ENCODE measurements around the gene AUH. TPM values are rescaled to one million over a fixed set of nuclear protein-coding genes. Genes with fewer than 3 reads are reported as not detected.

AUH gene
- total RNA-seq, 1 donor from 2014 or later, result 8.8 TPM

- Mint-ChIP-seq H3K9me3 (ENCODE audit: low read depth) (no peaks in the 10 kb centered on the region), H3K36me3 (ENCODE audit: low read depth) (peaks cover 28% of the 10 kb centered on the region), H3K4me3 (ENCODE audit: unreplicated experiment) (no peak overlapping the region), H3K4me1 (ENCODE audit: low read depth) (no peaks in the 10 kb centered on the region), H3K27ac (ENCODE audit: unreplicated experiment) (no peak overlapping the region), H3K27me3 (ENCODE audit: low read depth) (no peaks in the 10 kb centered on the region)
- no peak for DNase-seq (ENCODE audit: low spot score)
- TF ChIP-seq CTCF (IDR thresholded peaks at IDR 0.05), result no peak
These were observed 69.9 kb downstream of the AUH start for GRCh38 chr9:91291866-91292265.

- Mint-ChIP-seq H3K27ac (ENCODE audit: unreplicated experiment) (no peak overlapping the region), H3K27me3 (ENCODE audit: low read depth) (no peaks in the 10 kb centered on the region), H3K36me3 (ENCODE audit: low read depth) (peaks cover 20% of the 10 kb centered on the region), H3K9me3 (ENCODE audit: low read depth) (peaks cover 2% of the 10 kb centered on the region), H3K4me3 (ENCODE audit: unreplicated experiment) (no peak overlapping the region), H3K4me1 (ENCODE audit: low read depth) (no peaks in the 10 kb centered on the region)
- no peak for TF ChIP-seq CTCF (IDR thresholded peaks at IDR 0.05)
- no peak for DNase-seq (ENCODE audit: low spot score)
These were observed 72.5 kb downstream of the AUH start for GRCh38 chr9:91289244-91289643.

GRCh38 chr9:91285729-91286353 lies 75.9 kb downstream of the AUH start:
- DNase-seq (ENCODE audit: low spot score), result no peak
- H3K27me3 Mint-ChIP-seq (ENCODE audit: low read depth), result no peaks in the 10 kb centered on the region
- no peaks in the 10 kb centered on the region for H3K4me1 Mint-ChIP-seq (ENCODE audit: low read depth)
- no peak for TF ChIP-seq CTCF (IDR thresholded peaks at IDR 0.05)
- H3K36me3 Mint-ChIP-seq (ENCODE audit: low read depth), result peaks cover 6% of the 10 kb centered on the region
- H3K9me3 Mint-ChIP-seq (ENCODE audit: low read depth), result peaks cover 2% of the 10 kb centered on the region
- no peak overlapping the region for H3K4me3 Mint-ChIP-seq (ENCODE audit: unreplicated experiment)
- no peak overlapping the region for H3K27ac Mint-ChIP-seq (ENCODE audit: unreplicated experiment)

- peaks cover 2% of the 10 kb centered on the region for H3K9me3 Mint-ChIP-seq (ENCODE audit: low read depth)
- H3K4me3 Mint-ChIP-seq (ENCODE audit: unreplicated experiment), result no peak overlapping the region
- no peak for DNase-seq (ENCODE audit: low spot score)
- H3K27me3 Mint-ChIP-seq (ENCODE audit: low read depth), result no peaks in the 10 kb centered on the region
- H3K27ac Mint-ChIP-seq (ENCODE audit: unreplicated experiment), result no peak overlapping the region
- peaks cover 3% of the 10 kb centered on the region for H3K36me3 Mint-ChIP-seq (ENCODE audit: low read depth)
- no peak for TF ChIP-seq CTCF (IDR thresholded peaks at IDR 0.05)
- no peaks in the 10 kb centered on the region for H3K4me1 Mint-ChIP-seq (ENCODE audit: low read depth)
These were observed 79.4 kb downstream of the AUH start for GRCh38 chr9:91282292-91282691.

- no peak for DNase-seq (ENCODE audit: low spot score)
- Mint-ChIP-seq H3K9me3 (ENCODE audit: low read depth) (peaks cover 1% of the 10 kb centered on the region), H3K27me3 (ENCODE audit: low read depth) (no peaks in the 10 kb centered on the region), H3K27ac (ENCODE audit: unreplicated experiment) (no peak overlapping the region), H3K36me3 (ENCODE audit: low read depth) (peaks cover 3% of the 10 kb centered on the region), H3K4me3 (ENCODE audit: unreplicated experiment) (no peak overlapping the region), H3K4me1 (ENCODE audit: low read depth) (no peaks in the 10 kb centered on the region)
- TF ChIP-seq CTCF (IDR thresholded peaks at IDR 0.05), result no peak
These were observed 82.2 kb downstream of the AUH start for GRCh38 chr9:91279296-91280204.
